Mucosa of descending colon (tissue), 3 donors: ENCODE measurements around the gene TPBGL. TPM values are rescaled to one million over a fixed set of nuclear protein-coding genes. Genes with fewer than 3 reads are reported as not detected.

Experiments
- ATAC-seq: fragments of 200-7000 bp; cut with Tn5 transposase; one replicate; pipeline ENCODE4 v1.9.1; 2020; ENCODE audit warnings: mild to moderate bottlenecking, moderate library complexity
- DNase-seq, 3 donors: peaks; one replicate each; pipeline ENCODE4 v3.0.0-alpha.2; 2020
- H3K36me3 ChIP-seq: fragments of 200-600 bp; one replicate; pipeline ENCODE4 v1.8.0; 2021; ENCODE audit warnings: low read depth, mild to moderate bottlenecking
- H3K4me1 ChIP-seq: fragments of 200-600 bp; one replicate; pipeline ENCODE4 v1.8.0; 2021; ENCODE audit warnings: low read depth, mild to moderate bottlenecking
- H3K4me3 ChIP-seq: fragments of 200-600 bp; one replicate; pipeline ENCODE4 v1.8.0; 2021; ENCODE audit warnings: mild to moderate bottlenecking
- H3K9me3 ChIP-seq: fragments of 200-600 bp; one replicate; pipeline ENCODE4 v1.8.0; 2021; ENCODE audit warnings: mild to moderate bottlenecking
- CTCF ChIP-seq: fragments of 200-600 bp; IDR thresholded peaks from one replicate; pipeline ENCODE4 v1.8.0; 2022; ENCODE audit warnings: antibody characterized with exemption, mild to moderate bottlenecking
- intact Hi-C, 2 donors: fragments of 100-400 bp; cut with DNase I in 1 of 2; cut with micrococcal nuclease in 1 of 2; formaldehyde crosslinking; loops; one replicate each; pipeline versions ENCODE4 v1.11.0 to v1.11.1; 2022; cut with DNase I, micrococcal nuclease
- total RNA-seq, 3 donors: library from RNA; stranded (reverse); fragmentation: NEBNext Ultra II Directional in 2 of 3; extraction: Animal tissue kit (Norgen Biotek cat#: 25700) in 2 of 3; gene quantifications; one replicate each; pipeline versions ENCODE4 v1.2.1 to v1.2.4, GENCODE V29; 2021 to 2023
- donor health status: DM: no; HTN: no; CAD: no; lungs with moderate emphysema.
- donor health status: DM: no; HTN: no; CAD: no.
- donor health status: DM: no; HTN: yes; CAD: no.

Gene TPBGL
- total RNA-seq, 3 donors from 2014 or later, result 0.17 to 0.57 TPM; not detected in 1

- H3K9me3 ChIP-seq, result no peaks in the 10 kb centered on the region
- intact Hi-C loops, result no loop called here
- H3K36me3 ChIP-seq, result no peaks in the 10 kb centered on the region
- DNase-seq (no peak), ATAC-seq (no peak)
- no peak for TF ChIP-seq CTCF
- H3K4me3 ChIP-seq, result no peak overlapping the region
- H3K4me1 ChIP-seq, result peaks cover 14% of the 10 kb centered on the region
These were observed 1.8 kb upstream of the TPBGL start for GRCh38 chr11:75238595-75239440.

GRCh38 chr11:75239531-75240290 is 863 bp upstream of the TPBGL start:
- intact Hi-C loops, result loop anchor here (10.0 kb wide), 1 partner anchor 305 kb away; no protein-coding TSS in a partner anchor
- TF ChIP-seq CTCF, result no peak
- DNase-seq (no peak), ATAC-seq (no peak)
- peaks cover 14% of the 10 kb centered on the region for H3K4me1 ChIP-seq
- no peaks in the 10 kb centered on the region for H3K9me3 ChIP-seq
- H3K4me3 ChIP-seq, result no peak overlapping the region
- no peaks in the 10 kb centered on the region for H3K36me3 ChIP-seq

- Histone ChIP-seq H3K9me3 (no peaks in the 10 kb centered on the region), H3K4me1 (peaks cover 14% of the 10 kb centered on the region), H3K4me3 (no peak overlapping the region), H3K36me3 (no peaks in the 10 kb centered on the region)
- intact Hi-C loops, result loop anchor here (10.0 kb wide), 1 partner anchor 306 kb away; no protein-coding TSS in a partner anchor
- ATAC-seq (peak; percentile 98), DNase-seq (peak; percentile 85 to 95 (median 88))
- peak; percentile 100 for TF ChIP-seq CTCF
These were observed 697 bp downstream of the TPBGL start for GRCh38 chr11:75241036-75241905.

DNA sequence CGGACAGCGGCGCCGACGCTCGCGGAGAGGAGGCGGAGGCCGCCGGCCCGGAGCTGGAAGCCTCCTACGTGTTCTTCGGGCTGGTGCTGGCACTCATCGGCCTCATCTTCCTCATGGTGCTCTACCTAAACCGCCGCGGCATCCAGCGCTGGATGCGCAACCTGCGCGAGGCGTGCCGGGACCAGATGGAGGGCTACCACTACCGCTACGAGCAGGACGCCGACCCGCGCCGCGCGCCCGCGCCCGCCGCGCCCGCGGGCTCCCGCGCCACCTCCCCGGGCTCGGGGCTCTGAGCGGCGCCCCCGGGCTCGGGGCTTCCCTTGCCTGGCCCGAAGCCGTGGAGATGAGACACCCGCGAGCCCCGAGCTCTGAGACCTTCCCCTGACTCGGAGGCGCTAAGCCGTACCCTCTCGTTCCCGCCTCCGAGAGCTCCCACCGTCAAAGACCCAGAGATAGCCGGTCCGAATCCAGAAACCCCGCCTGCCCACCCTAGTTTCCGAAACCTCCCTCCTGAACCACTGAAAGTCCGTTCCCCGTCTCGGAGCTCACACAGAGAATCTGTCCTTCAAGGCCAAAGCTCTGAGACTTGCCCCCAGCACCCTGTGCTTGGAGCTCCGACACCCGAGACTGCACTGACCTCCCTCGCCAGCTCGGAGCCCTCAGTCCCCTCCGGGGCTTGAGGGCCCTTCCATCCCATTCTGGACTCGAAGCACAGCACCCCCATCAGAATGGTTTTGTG is 1.5 kb downstream of the TPBGL start:
- no peak for ATAC-seq
- no peaks in the 10 kb centered on the region for H3K9me3 ChIP-seq
- intact Hi-C loops, result loop anchor here (10.0 kb wide), 1 partner anchor 307 kb away; no protein-coding TSS in a partner anchor
- no peak for DNase-seq
- H3K4me3 ChIP-seq, result no peak overlapping the region
- TF ChIP-seq CTCF, result no peak
- peaks cover 14% of the 10 kb centered on the region for H3K4me1 ChIP-seq
- H3K36me3 ChIP-seq, result no peaks in the 10 kb centered on the region
